Astrocyte (in vitro differentiated cells and primary cell): ENCODE measurements around the gene ANXA2R. TPM values are rescaled to one million over a fixed set of nuclear protein-coding genes. Genes with fewer than 3 reads are reported as not detected.

ENCODE experiments used
- DNase-seq: peaks from one replicate; pipeline ENCODE4 v3.0.0-alpha.2; 2010; ENCODE audit warnings: low read depth
- FAIRE-seq: peaks from 2 replicates; lab custom pipeline; 2011; peaks lifted over from hg19 to GRCh38; lab: Jason Lieb, UNC
- H2AFZ ChIP-seq: 2 replicates; pipeline ENCODE4 v1.6.0; 2012; ENCODE audit warnings: low read depth, low read length, inconsistent platforms
- H3K27ac ChIP-seq: 2 replicates; pipeline ENCODE4 v1.5.1; 2011; ENCODE audit warnings: low read depth, low read length, inconsistent platforms
- H3K27me3 ChIP-seq: 2 replicates; pipeline ENCODE4 v1.6.0; 2011; ENCODE audit warnings: low read length, inconsistent platforms; ENCODE audit not compliant: insufficient read depth
- H3K36me3 ChIP-seq: 2 replicates; pipeline ENCODE4 v1.5.1; 2011; ENCODE audit warnings: low read length, inconsistent platforms; ENCODE audit not compliant: insufficient read depth
- H3K4me1 ChIP-seq: 2 replicates; pipeline ENCODE4 v1.5.1; 2011; ENCODE audit warnings: low read length, inconsistent platforms; ENCODE audit not compliant: insufficient read depth
- H3K4me2 ChIP-seq: 2 replicates; pipeline ENCODE4 v1.6.0; 2012; ENCODE audit warnings: low read length, inconsistent platforms
- H3K4me3 ChIP-seq: 2 replicates; pipeline ENCODE4 v1.5.1; 2011; ENCODE audit warnings: low read depth, mild to moderate bottlenecking, low read length, inconsistent platforms; ENCODE audit not compliant: insufficient read depth
- H3K79me2 ChIP-seq: 2 replicates; pipeline ENCODE4 v1.6.0; 2012; ENCODE audit warnings: mild to moderate bottlenecking, low read length, inconsistent platforms; ENCODE audit not compliant: insufficient read depth
- H3K9ac ChIP-seq: 2 replicates; pipeline ENCODE4 v1.6.0; 2012; ENCODE audit warnings: mild to moderate bottlenecking, low read length, inconsistent platforms
- H3K9me3 ChIP-seq: 2 replicates; pipeline ENCODE4 v1.5.1; 2012; ENCODE audit warnings: low read depth, mild to moderate bottlenecking, low read length, inconsistent platforms; ENCODE audit not compliant: insufficient read depth
- H4K20me1 ChIP-seq: 2 replicates; pipeline ENCODE4 v1.6.0; 2012; ENCODE audit warnings: low read length, inconsistent platforms; ENCODE audit not compliant: insufficient read depth
- H3K27ac Mint-ChIP-seq: one replicate; pipeline ENCODE4 v1.8.0; 2021; ENCODE audit warnings: mild to moderate bottlenecking, mixed read lengths; ENCODE audit not compliant: unreplicated experiment
- H3K27me3 Mint-ChIP-seq: one replicate; pipeline ENCODE4 v1.8.0; 2021; ENCODE audit warnings: low read depth, mixed read lengths; ENCODE audit not compliant: unreplicated experiment
- H3K36me3 Mint-ChIP-seq: one replicate; pipeline ENCODE4 v1.8.0; 2021; ENCODE audit warnings: low read depth, mixed read lengths; ENCODE audit not compliant: unreplicated experiment
- H3K4me1 Mint-ChIP-seq: one replicate; pipeline ENCODE4 v1.8.0; 2021; ENCODE audit warnings: low read depth, mixed read lengths; ENCODE audit not compliant: unreplicated experiment
- H3K4me3 Mint-ChIP-seq: one replicate; pipeline ENCODE4 v1.8.0; 2021; ENCODE audit warnings: mild to moderate bottlenecking, moderate library complexity, mixed read lengths; ENCODE audit not compliant: unreplicated experiment
- H3K9me3 Mint-ChIP-seq: one replicate; pipeline ENCODE4 v1.8.0; 2021; ENCODE audit warnings: mild to moderate bottlenecking, mixed read lengths; ENCODE audit not compliant: unreplicated experiment
- EZH2 ChIP-seq: IDR thresholded peaks from 2 replicates; pipeline ENCODE4 v1.6.1; 2012; ENCODE audit warnings: mild to moderate bottlenecking, low read length, inconsistent platforms; ENCODE audit not compliant: insufficient read depth
- total RNA-seq: library from RNA; stranded (reverse); gene quantifications from 2 replicates; pipeline ENCODE4 v1.2.1, GENCODE V29; 2021
- TF ChIP-seq, protein P1 (sequence below): IDR thresholded peaks from 2 replicates; pipeline ENCODE4 v1.5.1; 2011; ENCODE audit warnings: low read depth, mild to moderate bottlenecking, inconsistent platforms, low read length, moderate library complexity; ENCODE audit not compliant: insufficient read depth

Gene ANXA2R
- total RNA-seq, 1 donor from 2014 or later = 0.50 TPM

DNA sequence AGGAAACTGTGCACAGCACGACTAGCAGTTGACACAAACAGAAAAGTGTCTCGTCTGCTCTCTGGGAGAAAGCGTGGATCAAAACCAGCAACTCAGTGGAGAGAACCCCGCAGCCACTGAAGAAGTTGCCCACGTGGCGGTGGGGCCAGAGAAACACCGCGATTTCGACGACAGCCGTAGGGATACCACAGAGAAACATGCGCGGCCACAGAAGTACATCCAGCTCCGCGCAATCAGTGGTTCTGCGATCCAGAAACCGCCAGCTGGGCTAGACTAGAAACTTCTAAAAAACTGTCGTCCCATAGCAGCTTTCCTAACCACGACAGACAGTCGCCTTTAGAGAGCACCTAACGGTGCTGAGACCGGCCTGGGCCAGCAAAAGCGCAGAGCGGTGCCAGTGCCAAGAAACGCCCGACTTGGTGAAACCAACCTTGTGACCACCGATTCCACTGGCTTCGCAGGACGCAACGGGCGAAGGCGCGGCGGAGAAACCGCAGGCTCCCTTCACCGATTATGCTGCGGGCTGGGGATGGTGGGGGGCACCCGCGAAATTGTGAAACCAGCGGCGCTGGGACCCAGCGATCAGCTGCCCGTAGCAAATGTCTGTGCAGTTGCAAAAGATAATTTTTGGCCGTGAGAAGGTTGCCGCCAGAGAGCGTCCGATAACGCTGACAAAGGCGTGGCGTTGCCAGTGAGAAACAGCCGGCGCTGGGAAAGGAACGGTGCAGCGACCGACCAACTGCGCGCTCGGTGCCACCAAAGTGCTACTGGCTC lies 2.7 kb upstream of the ANXA2R start:
- Histone ChIP-seq H2AFZ (peak overlapping the region; percentile 78), H3K27ac (peak overlapping the region; percentile 94), H3K79me2 (peaks cover 74% of the 10 kb centered on the region), H3K4me1 (peaks cover 24% of the 10 kb centered on the region), H3K4me2 (peak overlapping the region; percentile 93), H3K9ac (peak overlapping the region; percentile 88), H3K36me3 (no peaks in the 10 kb centered on the region), H3K4me3 (peak overlapping the region; percentile 74), H4K20me1 (peaks cover 12% of the 10 kb centered on the region), H3K27me3 (no peaks in the 10 kb centered on the region), H3K9me3 (no peaks in the 10 kb centered on the region)
- peak overlapping the region; percentile 84 for H3K4me3 Mint-ChIP-seq
- no peak for FAIRE-seq
- H3K9me3 Mint-ChIP-seq = peaks cover 5% of the 10 kb centered on the region
- peaks cover 3% of the 10 kb centered on the region for H3K4me1 Mint-ChIP-seq
- peak overlapping the region; percentile 87 for H3K27ac Mint-ChIP-seq
- DNase-seq = peak; percentile 75
- H3K36me3 Mint-ChIP-seq = peaks cover 2% of the 10 kb centered on the region
- H3K27me3 Mint-ChIP-seq = peaks cover 35% of the 10 kb centered on the region
- TF ChIP-seq, protein P1, sequence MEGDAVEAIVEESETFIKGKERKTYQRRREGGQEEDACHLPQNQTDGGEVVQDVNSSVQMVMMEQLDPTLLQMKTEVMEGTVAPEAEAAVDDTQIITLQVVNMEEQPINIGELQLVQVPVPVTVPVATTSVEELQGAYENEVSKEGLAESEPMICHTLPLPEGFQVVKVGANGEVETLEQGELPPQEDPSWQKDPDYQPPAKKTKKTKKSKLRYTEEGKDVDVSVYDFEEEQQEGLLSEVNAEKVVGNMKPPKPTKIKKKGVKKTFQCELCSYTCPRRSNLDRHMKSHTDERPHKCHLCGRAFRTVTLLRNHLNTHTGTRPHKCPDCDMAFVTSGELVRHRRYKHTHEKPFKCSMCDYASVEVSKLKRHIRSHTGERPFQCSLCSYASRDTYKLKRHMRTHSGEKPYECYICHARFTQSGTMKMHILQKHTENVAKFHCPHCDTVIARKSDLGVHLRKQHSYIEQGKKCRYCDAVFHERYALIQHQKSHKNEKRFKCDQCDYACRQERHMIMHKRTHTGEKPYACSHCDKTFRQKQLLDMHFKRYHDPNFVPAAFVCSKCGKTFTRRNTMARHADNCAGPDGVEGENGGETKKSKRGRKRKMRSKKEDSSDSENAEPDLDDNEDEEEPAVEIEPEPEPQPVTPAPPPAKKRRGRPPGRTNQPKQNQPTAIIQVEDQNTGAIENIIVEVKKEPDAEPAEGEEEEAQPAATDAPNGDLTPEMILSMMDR = no peak
- TF ChIP-seq EZH2 = no peak

DNA sequence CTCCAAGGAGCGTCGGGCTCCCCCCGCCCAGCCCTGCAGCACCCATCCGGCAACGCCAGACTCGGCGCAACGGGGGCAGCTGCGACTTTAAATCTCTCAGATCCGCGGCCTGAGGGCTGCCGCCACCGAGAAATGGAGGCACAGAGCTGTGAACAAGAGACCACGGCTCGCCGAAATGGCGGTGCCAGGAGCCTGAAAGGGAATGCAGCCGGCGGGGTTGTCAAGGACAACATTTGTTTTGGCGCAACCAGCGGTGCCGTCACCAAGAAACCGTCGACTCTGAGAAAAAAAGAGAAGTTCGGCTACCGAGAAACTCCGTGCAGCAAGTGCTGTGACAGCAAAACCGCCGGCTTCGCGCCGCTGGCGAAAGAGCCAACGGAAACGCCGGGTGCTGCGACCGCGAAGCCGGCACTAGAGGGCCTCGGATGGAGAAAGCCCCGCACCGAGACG lies 2.1 kb upstream of the ANXA2R start:
- Mint-ChIP-seq H3K4me3 (peak overlapping the region; percentile 84), H3K4me1 (peaks cover 4% of the 10 kb centered on the region), H3K9me3 (peaks cover 11% of the 10 kb centered on the region), H3K36me3 (peaks cover 7% of the 10 kb centered on the region), H3K27me3 (peaks cover 40% of the 10 kb centered on the region), H3K27ac (peak overlapping the region; percentile 87)
- Histone ChIP-seq H3K27ac (peak overlapping the region; percentile 94), H3K4me1 (peaks cover 24% of the 10 kb centered on the region), H3K79me2 (peaks cover 74% of the 10 kb centered on the region), H3K9me3 (no peaks in the 10 kb centered on the region), H4K20me1 (peaks cover 12% of the 10 kb centered on the region), H3K36me3 (no peaks in the 10 kb centered on the region), H3K4me2 (peak overlapping the region; percentile 93), H2AFZ (peak overlapping the region; percentile 78), H3K9ac (peak overlapping the region; percentile 88), H3K27me3 (no peaks in the 10 kb centered on the region), H3K4me3 (peak overlapping the region; percentile 74)
- TF ChIP-seq EZH2 = no peak
- TF ChIP-seq, protein P1 = no peak
- FAIRE-seq (no peak), DNase-seq (peak; percentile 69)
